Measurements from ENCODE around the gene IL1RN.

DNA sequence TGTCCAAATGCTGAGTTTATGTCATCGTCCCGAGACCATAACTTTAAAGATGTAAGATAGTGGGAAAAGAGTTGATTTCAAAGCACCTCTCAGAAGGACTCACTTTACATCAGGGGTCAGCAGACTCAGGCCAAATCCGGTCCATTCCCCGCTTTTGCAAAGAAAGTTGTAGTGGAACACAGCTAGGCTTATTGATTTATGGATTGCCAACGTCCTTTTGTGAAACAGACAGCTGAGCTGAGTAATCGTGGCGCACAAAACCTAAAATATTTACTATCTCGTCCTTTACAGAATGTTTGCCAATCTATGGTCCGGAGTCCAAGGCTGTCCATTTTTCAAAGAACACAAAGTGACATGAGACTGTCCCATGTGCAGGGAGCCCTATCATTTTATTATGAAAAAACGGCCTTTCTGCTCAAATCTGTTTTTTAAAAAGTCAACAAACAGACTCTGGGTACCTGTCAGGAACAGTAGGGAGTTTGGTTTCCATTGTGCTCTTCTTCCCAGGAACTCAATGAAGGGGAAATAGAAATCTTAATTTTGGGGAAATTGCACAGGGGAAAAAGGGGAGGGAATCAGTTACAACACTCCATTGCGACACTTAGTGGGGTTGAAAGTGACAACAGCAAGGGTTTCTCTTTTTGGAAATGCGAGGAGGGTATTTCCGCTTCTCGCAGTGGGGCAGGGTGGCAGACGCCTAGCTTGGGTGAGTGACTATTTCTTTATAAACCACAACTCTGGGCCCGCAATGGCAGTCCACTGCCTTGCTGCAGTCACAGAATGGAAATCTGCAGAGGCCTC, at the start of gene IL1RN:
- no peak for TF ChIP-seq CTCF (IDR thresholded peaks at IDR 0.05)
- TF ChIP-seq EZH2phosphoT487 (IDR thresholded peaks at IDR 0.05), result no peak
- no peak for TF ChIP-seq EZH2 (IDR thresholded peaks at IDR 0.05)

Data from neural progenitor cell (in vitro differentiated cells).